Lower lobe of right lung (tissue), 2 donors: Measurements from ENCODE around the gene DEPDC1B. TPM values are rescaled to one million over a fixed set of nuclear protein-coding genes. Genes with fewer than 3 reads are reported as not detected.

Source experiments
- ATAC-seq, 2 donors: fragments of 200-7000 bp; cut with Tn5 transposase; one replicate each; pipeline ENCODE4 v1.9.1; 2020 to 2022; ENCODE audit warnings: mild to moderate bottlenecking in 2 of 2, moderate library complexity in 2 of 2
- DNase-seq: peaks from one replicate; pipeline ENCODE4 v3.0.0-alpha.2; 2020
- H3K27ac ChIP-seq: fragments of 200-600 bp; one replicate; pipeline ENCODE4 v1.8.0; 2022
- H3K27me3 ChIP-seq: fragments of 200-600 bp; one replicate; pipeline ENCODE4 v1.8.0; 2022; ENCODE audit warnings: low read depth
- H3K36me3 ChIP-seq: fragments of 200-600 bp; one replicate; pipeline ENCODE4 v1.8.0; 2022; ENCODE audit warnings: mild to moderate bottlenecking
- H3K4me1 ChIP-seq: fragments of 200-600 bp; one replicate; pipeline ENCODE4 v1.8.0; 2022
- H3K4me3 ChIP-seq: fragments of 200-600 bp; one replicate; pipeline ENCODE4 v1.8.0; 2022; ENCODE audit warnings: mild to moderate bottlenecking
- H3K9me3 ChIP-seq: fragments of 200-600 bp; one replicate; pipeline ENCODE4 v1.8.0; 2022
- CTCF ChIP-seq: fragments of 200-600 bp; IDR thresholded peaks from one replicate; pipeline ENCODE4 v1.8.0; 2022; ENCODE audit warnings: antibody characterized with exemption, mild to moderate bottlenecking
- intact Hi-C: fragments of 100-400 bp; cut with DNase I; formaldehyde crosslinking; loops from one replicate; pipeline ENCODE4 v1.11.0; 2022
- total RNA-seq: library from RNA; stranded (reverse); fragmentation: NEBNext Ultra II Directional; extraction: Animal tissue kit (Norgen Biotek cat#: 25700); gene quantifications from one replicate; pipeline ENCODE4 v1.2.1, GENCODE V29; 2021
- donor health status: DM: no; HTN: yes; CAD: no; lungs with severe emphysema.

Gene DEPDC1B
- total RNA-seq, 1 donor from 2014 or later: 0.30 TPM

GRCh38 chr5:60679816-60680215 lies 20.1 kb downstream of the DEPDC1B start:
- Histone ChIP-seq H3K4me3 (no peak overlapping the region), H3K36me3 (no peaks in the 10 kb centered on the region), H3K27ac (no peak overlapping the region), H3K27me3 (no peaks in the 10 kb centered on the region), H3K9me3 (no peaks in the 10 kb centered on the region), H3K4me1 (no peaks in the 10 kb centered on the region)
- TF ChIP-seq CTCF: no peak
- ATAC-seq (no peak), DNase-seq (no peak)
- intact Hi-C loops: no loop called here

- Histone ChIP-seq H3K27ac (no peak overlapping the region), H3K4me3 (no peak overlapping the region), H3K36me3 (no peaks in the 10 kb centered on the region), H3K9me3 (no peaks in the 10 kb centered on the region), H3K27me3 (no peaks in the 10 kb centered on the region), H3K4me1 (no peaks in the 10 kb centered on the region)
- TF ChIP-seq CTCF: peak; percentile 50
- no peak for DNase-seq
- intact Hi-C loops: no loop called here
- peak in 1 of 2 donors; percentile 57 for ATAC-seq
Measured at GRCh38 chr5:60677850-60678664, 21.9 kb downstream of the DEPDC1B start.

GRCh38 chr5:60675286-60675685 lies 24.7 kb downstream of the DEPDC1B start:
- TF ChIP-seq CTCF: no peak
- Histone ChIP-seq H3K4me1 (no peaks in the 10 kb centered on the region), H3K9me3 (no peaks in the 10 kb centered on the region), H3K27ac (no peak overlapping the region), H3K4me3 (no peak overlapping the region), H3K36me3 (no peaks in the 10 kb centered on the region), H3K27me3 (no peaks in the 10 kb centered on the region)
- intact Hi-C loops: no loop called here
- ATAC-seq (no peak), DNase-seq (no peak)

GRCh38 chr5:60674251-60675069 lies 25.5 kb downstream of the DEPDC1B start:
- no peak for DNase-seq
- Histone ChIP-seq H3K9me3 (no peaks in the 10 kb centered on the region), H3K36me3 (no peaks in the 10 kb centered on the region), H3K4me1 (no peaks in the 10 kb centered on the region), H3K4me3 (no peak overlapping the region), H3K27me3 (no peaks in the 10 kb centered on the region), H3K27ac (no peak overlapping the region)
- TF ChIP-seq CTCF: no peak
- no peak for ATAC-seq
- intact Hi-C loops: no loop called here

GRCh38 chr5:60673334-60673733 lies 26.6 kb downstream of the DEPDC1B start:
- Histone ChIP-seq H3K9me3 (no peaks in the 10 kb centered on the region), H3K4me1 (no peaks in the 10 kb centered on the region), H3K36me3 (no peaks in the 10 kb centered on the region), H3K27ac (no peak overlapping the region), H3K27me3 (no peaks in the 10 kb centered on the region), H3K4me3 (no peak overlapping the region)
- TF ChIP-seq CTCF: no peak
- ATAC-seq (no peak), DNase-seq (no peak)
- intact Hi-C loops: no loop called here
